ENCODE data around the gene KIF13A. TPM values are rescaled to one million over a fixed set of nuclear protein-coding genes. Genes with fewer than 3 reads are reported as not detected.

The KIF13A gene
- total and polyA plus RNA-seq, 4 donors, result 4.3 to 28.1 (median 10.6) TPM

- TF ChIP-seq TAF1 (conservative IDR thresholded peaks at IDR 0.05), result no peak
- TF ChIP-seq ATF3 (IDR thresholded peaks at IDR 0.05), result no peak
- no peak for TF ChIP-seq MAX (IDR thresholded peaks at IDR 0.05)
- no peak for TF ChIP-seq GABPA (IDR thresholded peaks at IDR 0.05 in 1 of 2, conservative IDR thresholded peaks at IDR 0.05 in 1 of 2)
- no peak for TF ChIP-seq RXRA (IDR thresholded peaks at IDR 0.05)
- no peak for TF ChIP-seq RAD21 (IDR thresholded peaks at IDR 0.05)
- TF ChIP-seq YY1 (IDR thresholded peaks at IDR 0.05), result no peak
- TF ChIP-seq REST (IDR thresholded peaks at IDR 0.05), result no peak
- TF ChIP-seq CTCF (IDR thresholded peaks at IDR 0.05; ENCODE audit: low read depth, low read length, missing input control), result no peak
- no peak for TF ChIP-seq ZBTB33 (IDR thresholded peaks at IDR 0.05)
- TF ChIP-seq HNF4A (conservative IDR thresholded peaks at IDR 0.05), result no peak
- no peak for TF ChIP-seq SP1 (IDR thresholded peaks at IDR 0.05)
- TF ChIP-seq FOXA1 (IDR thresholded peaks at IDR 0.05), result no peak
- TF ChIP-seq JUND (IDR thresholded peaks at IDR 0.05), result no peak
- TF ChIP-seq EGR1 (IDR thresholded peaks at IDR 0.05; ENCODE audit: low read depth in 2 of 2), result no peak
- no peak for TF ChIP-seq HNF4G (IDR thresholded peaks at IDR 0.05)
- no peak for TF ChIP-seq FOXA2 (IDR thresholded peaks at IDR 0.05)
- no peak for DNase-seq (ENCODE audit: low spot score)
- H3K9me3 ChIP-seq (ENCODE audit: control insufficient read depth in 4 of 4, low read length in 3 of 4), result no peaks in the 10 kb centered on the region
- WGBS, result 92% methylated on average over 7 of the region's 7 CpGs
- H3K27me3 ChIP-seq (ENCODE audit: control insufficient read depth in 4 of 4, insufficient read depth in 4 of 4, low read length in 3 of 4), result no peaks in the 10 kb centered on the region
- no peak overlapping the region for H3K9ac ChIP-seq (ENCODE audit: low read depth in 1 of 2, low read length in 2 of 2)
- H3K4me1 ChIP-seq (ENCODE audit: control insufficient read depth in 4 of 4, insufficient read depth in 4 of 4, low read length in 3 of 4), result no peaks in the 10 kb centered on the region
- H3K27ac ChIP-seq (ENCODE audit: low read depth in 1 of 2, low read length in 2 of 2), result no peak overlapping the region
- no peaks in the 10 kb centered on the region for H3K36me3 ChIP-seq (ENCODE audit: control insufficient read depth in 4 of 4, insufficient read depth in 3 of 4, low read depth in 1 of 4, low read length in 3 of 4)
- H3K4me3 ChIP-seq (ENCODE audit: low read depth in 1 of 3, low read length in 3 of 3), result no peak overlapping the region
Observed at GRCh38 chr6:17999425-17999824, 12.0 kb upstream of the KIF13A start.

- no peak for DNase-seq (ENCODE audit: low spot score)
- Histone ChIP-seq H3K9me3 (ENCODE audit: control insufficient read depth in 4 of 4, low read length in 3 of 4) (no peaks in the 10 kb centered on the region), H3K9ac (ENCODE audit: low read depth in 1 of 2, low read length in 2 of 2) (no peak overlapping the region), H3K4me3 (ENCODE audit: low read depth in 1 of 3, low read length in 3 of 3) (no peak overlapping the region), H3K36me3 (ENCODE audit: control insufficient read depth in 4 of 4, insufficient read depth in 3 of 4, low read depth in 1 of 4, low read length in 3 of 4) (no peaks in the 10 kb centered on the region), H3K4me1 (ENCODE audit: control insufficient read depth in 4 of 4, insufficient read depth in 4 of 4, low read length in 3 of 4) (no peaks in the 10 kb centered on the region), H3K27ac (ENCODE audit: low read depth in 1 of 2, low read length in 2 of 2) (no peak overlapping the region), H3K27me3 (ENCODE audit: control insufficient read depth in 4 of 4, insufficient read depth in 4 of 4, low read length in 3 of 4) (no peaks in the 10 kb centered on the region)
- TF ChIP-seq HNF4G (IDR thresholded peaks at IDR 0.05) (no peak), MAX (IDR thresholded peaks at IDR 0.05) (no peak), TAF1 (conservative IDR thresholded peaks at IDR 0.05) (no peak), RAD21 (IDR thresholded peaks at IDR 0.05) (no peak), ATF3 (IDR thresholded peaks at IDR 0.05) (no peak), REST (IDR thresholded peaks at IDR 0.05) (no peak), HNF4A (conservative IDR thresholded peaks at IDR 0.05) (no peak), FOXA2 (IDR thresholded peaks at IDR 0.05) (no peak)
- 90% methylated on average over 1 of the region's 1 CpG for WGBS
Observed at GRCh38 chr6:17998442-17998841, 11.0 kb upstream of the KIF13A start.
